LNCAP (cell line): ENCODE measurements around the gene IFNA6.

Experiments
- CTCF ChIP-seq: fragments of 450-650 bp; IDR thresholded peaks from 2 replicates; pipeline ENCODE4 v1.5.1; 2017; ENCODE audit warnings: mild to moderate bottlenecking

The IFNA6 gene

DNA sequence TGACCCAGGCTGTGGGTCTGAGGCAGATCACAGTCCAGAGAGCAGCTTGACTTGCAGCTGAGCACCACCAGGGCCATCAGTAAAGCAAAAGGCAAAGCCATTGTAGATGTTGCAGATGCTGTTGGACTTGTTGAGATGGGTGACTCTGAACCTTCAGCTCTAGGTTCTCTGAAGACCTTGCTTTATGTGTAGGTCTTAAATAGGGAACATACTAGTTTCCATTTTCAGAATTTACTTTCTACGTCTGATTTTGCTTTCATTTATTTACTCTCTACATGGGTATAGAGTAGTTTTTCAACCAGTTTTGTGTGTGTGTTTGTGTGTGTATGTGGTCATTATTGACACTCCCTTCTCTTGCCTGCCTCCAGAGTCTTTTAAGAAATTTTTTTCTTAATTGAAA is at the start of gene IFNA6:
Gene IFNA6, minus strand, starts transcription at position 101 of the 400 bp plus-strand sequence. Its CDS starts 0 bp downstream, at position 101.
- no peak for TF ChIP-seq CTCF

GRCh38 chr9:21399956-21400355 is 49.3 kb upstream of the IFNA6 start:
- TF ChIP-seq CTCF = no peak

DNA sequence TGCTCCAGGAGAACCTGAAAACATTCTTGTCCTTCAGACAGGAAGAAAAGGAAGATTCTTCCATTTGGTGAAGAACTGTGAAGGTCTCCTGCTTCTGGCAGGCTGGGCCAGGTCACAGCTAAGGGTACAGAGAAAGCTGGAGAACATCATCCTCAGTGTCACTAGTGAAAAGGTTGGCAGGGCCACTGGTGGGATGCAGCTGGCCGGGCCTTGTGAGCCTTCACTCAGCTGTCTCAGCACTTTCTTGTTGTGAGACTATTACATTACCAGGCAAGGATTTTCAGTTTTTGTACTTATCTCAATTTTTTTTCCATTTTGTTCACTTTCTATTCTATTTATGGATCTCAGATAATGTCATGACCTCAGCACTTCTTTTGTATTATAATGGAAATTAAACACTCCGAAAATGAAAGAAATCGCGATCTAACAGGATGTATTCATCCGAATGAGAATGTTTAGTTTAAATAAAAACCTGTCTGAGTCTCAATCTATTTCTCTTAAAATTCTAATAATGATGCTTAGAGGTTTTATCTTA is 48.3 kb upstream of the IFNA6 start:
- no peak for TF ChIP-seq CTCF

DNA sequence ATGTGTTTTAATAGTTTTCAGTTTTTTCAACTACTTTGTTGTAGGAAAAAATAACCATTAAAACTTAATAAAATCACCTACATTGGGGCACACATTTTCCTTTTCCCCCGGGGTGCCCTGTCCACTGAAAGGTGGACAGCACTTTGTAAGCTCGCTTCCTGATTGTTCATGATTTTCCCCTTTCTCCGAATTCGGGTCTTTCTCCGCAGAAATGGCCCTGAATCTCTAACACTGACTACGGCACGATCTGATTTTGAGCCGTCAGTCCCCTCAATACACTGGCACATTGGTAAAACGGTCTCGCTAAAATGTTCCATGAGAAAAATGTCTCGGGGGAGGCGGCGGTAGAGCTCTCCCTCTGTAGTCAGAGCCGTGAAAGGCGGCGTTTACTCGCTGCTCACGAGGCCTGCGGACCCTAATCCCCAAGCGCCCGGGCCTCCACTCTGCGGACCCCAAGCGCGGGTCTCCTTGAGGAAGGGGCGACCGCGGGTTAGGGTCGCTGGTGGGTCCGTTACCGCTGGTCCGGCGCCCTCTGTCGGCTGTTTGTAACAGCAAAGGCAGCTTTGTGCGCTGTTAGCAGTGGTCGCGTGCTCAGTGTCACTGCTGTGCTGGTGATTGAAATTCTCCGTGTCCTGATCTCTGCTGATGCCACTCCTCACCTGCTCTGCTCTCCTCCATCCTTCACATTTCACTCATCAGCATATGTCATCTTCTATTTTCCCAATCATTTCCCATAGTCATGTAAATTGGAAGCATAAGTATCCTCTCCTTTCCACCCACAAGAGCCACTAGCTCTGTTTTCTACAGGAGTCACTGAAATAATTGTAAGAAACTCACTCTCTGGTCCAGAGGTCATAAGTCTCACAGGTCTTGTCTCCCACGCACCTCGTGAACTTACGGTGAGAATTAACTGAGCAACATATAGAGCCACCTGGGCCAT is 45.4 kb upstream of the IFNA6 start:
- peak; percentile 92 for TF ChIP-seq CTCF

GRCh38 chr9:21392270-21392669 is 41.6 kb upstream of the IFNA6 start:
- TF ChIP-seq CTCF = peak; percentile 28; the same call in 1 of the 2 replicates

- TF ChIP-seq CTCF = no peak
Measured at GRCh38 chr9:21385131-21385670, 34.5 kb upstream of the IFNA6 start, which contains the start of gene IFNA2. Gene IFNA2 (minus strand): TSS chr9:21385398. CDS start chr9:21385329, 69 bp downstream.

GRCh38 chr9:21383627-21384026 is 32.9 kb upstream of the IFNA6 start:
- no peak for TF ChIP-seq CTCF
